HPDE6-E6E7 (cell line): ENCODE results near the gene MIER2.

ENCODE experiments used
- DNase-seq: peaks from one replicate; pipeline ENCODE4 v3.0.0; 2011; ENCODE audit warnings: missing footprints; ENCODE audit errors: extremely low spot score

Gene MIER2

DNA sequence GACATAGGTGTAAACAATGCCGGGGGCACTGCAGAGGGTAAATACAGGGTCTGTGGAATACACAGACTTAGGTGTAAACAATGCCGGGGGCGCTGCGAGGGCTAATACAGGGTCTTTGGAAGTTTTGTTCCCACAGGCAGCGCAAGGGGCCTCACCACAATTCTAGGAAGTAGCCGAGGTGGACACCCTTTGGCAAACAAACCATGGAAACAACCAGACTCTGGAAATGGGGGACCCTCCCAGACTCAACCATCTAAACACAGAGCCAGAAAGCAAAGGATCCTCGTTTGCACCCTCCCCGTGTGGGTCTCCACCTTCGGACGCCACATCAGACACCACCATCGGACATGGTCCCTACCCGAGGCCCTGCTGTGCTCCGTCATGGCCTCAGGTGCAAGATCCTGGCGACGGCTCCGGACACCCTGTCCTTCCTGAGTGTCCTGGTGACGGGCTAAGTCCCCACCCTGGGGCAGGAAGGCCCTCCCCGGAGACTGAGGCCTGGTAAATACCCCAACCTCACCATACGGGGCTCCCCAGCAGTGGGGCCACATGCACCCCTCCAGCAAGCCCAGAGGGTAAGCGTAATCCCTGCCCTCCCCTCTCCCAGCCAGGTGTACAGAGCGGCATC is 36.7 kb downstream of the MIER2 start:
- DNase-seq = no peak

DNA sequence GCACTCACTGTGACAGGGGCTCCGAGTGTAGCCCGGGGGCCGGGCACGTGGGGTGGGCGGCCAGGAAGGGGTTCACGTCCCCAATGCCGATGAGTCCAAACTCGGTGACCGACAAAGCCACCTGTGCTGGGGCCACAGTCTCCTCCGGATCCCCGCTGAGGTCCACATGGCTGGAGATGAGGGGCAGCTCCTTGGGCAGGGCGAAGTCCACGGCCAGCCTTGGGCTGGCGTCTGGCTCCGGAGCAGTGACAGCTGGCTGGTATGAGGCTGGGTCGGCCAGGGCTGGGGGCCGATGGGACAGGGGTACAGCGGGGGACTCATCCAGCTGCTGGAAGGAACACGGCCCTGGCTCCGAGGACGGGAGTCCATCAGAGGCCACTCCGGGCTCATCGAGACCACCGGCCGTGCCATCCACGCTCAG is 37.5 kb downstream of the MIER2 start:
- DNase-seq = no peak

- no peak for DNase-seq
These were observed 38.3 kb downstream of the MIER2 start for GRCh38 chr19:306151-306900.

GRCh38 chr19:305240-306150 is 39.1 kb downstream of the MIER2 start:
- no peak for DNase-seq

DNA sequence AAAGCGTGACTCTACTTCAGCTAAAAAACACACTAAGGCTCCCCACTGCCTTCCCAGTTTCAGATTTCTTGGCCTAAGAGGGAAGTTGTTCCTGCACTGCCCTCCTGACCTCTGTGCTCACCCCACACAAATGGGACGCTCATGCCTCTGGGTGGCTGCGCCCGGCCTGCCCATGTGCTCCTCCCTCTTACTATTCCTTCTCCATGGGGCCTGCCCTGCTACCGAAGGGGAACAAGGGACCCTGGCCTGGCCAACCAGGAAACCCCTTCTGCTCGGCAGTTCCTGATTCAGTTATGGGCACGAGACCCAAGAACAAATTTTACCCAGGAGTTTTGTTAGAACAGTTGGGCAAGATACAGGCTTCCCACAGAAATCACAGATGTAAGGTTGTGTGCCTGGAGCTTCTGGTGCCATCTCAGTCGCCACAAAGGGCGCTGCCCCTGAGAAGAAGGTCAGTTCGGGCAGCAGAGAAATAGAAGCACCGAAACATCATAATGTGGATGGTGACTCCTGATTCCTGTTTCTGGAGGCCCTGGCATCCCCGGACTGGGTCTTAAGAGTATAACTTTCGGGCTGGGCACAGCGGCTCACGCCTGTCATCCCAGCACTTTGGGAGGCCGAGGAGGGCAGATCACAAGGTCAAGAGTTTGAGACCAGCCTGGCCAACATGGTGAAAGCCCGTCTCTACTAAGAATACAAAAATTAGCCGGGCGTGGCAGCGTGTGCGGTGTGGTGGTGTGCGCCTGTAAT is 47.9 kb downstream of the MIER2 start:
- no peak for DNase-seq

- no peak for DNase-seq
These were observed 48.8 kb downstream of the MIER2 start for GRCh38 chr19:295687-296370.

DNA sequence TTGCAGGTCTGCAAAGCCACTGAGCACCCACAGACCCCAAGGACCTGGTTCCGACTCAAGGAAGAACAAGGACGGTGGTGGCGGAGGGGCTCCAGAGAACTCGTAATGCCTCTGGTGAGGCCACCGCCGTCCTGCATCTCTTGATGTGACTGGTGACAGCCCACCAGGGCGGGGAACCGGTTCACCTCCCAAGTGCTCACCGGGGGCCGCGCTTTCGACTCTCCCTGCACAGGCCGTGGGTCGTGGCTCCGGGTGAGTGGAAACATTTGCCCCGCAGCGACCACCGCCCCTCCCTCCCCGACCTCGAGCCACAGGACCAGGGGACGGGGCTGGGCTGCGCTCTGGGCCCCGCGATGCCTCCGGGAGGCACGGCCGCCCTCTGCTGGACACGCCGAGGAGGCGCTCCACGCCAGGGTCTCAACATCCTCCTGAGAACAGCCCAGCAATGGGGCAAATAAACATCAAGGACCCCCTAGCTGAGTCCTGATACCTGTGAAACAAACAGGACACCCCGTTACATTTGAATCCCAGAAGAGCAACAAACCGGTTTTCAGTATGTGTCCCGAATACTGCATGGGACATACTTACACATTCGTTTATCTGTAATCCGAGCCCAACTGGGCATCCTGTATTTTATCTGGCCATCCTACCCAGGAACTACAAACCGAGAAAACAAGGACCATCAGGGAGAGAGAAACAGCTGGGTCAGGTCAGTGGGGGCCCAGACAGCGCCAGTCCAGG is 49.5 kb downstream of the MIER2 start:
- DNase-seq = peak; percentile 58

- DNase-seq = no peak
These were observed 50.2 kb downstream of the MIER2 start for GRCh38 chr19:294341-294945.

- no peak for DNase-seq
These were observed 51.0 kb downstream of the MIER2 start for GRCh38 chr19:293436-294110.

DNA sequence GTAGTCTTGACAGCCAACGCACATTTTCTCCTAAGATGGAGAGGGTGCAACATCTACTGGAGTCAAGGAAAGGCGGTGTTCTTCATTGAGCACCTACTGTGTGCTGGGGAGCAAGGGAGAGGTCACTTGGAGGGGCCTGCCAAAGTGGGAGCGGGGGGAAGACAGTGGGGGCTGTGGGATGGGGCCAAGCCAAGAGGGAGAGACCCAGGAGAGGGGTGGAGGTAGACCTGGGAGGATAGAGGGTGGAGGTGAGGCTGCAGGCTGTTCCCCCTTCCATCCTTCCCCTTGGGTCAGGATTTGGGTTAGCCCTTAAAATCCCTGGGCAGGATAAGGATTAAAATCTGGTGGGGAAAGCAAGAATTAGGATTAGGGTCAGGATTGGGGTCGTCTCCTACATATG is 51.6 kb downstream of the MIER2 start:
- DNase-seq = no peak

DNA sequence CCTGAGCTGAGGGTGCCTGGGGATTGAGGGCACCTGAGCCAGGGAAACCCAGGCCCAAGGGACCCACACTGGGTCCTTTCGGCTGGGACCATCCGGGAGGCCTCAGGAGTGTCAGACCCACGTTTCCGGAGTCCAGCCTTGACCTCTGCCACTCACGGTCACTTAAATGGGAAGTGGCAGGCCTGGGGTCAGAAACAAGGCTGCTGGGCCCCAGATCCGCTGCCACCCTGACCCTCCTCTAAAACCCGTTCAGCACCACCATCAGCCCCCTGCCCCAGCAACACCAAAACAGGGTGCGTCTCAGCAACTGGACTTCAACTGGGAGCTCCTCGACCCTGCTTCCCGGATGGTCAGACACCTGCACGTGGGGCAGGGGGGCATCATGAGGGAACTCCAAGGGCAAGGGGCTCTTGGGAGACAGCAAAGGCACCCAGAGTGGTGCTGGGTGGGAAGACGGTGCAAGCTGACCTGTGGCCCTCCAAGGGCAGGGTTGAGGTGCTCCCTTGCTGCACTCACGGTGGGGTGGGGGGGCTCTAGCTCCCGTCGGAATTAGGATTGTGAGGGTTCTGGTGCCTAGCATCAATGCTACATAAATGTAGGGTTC is 52.2 kb downstream of the MIER2 start:
- no peak for DNase-seq

DNA sequence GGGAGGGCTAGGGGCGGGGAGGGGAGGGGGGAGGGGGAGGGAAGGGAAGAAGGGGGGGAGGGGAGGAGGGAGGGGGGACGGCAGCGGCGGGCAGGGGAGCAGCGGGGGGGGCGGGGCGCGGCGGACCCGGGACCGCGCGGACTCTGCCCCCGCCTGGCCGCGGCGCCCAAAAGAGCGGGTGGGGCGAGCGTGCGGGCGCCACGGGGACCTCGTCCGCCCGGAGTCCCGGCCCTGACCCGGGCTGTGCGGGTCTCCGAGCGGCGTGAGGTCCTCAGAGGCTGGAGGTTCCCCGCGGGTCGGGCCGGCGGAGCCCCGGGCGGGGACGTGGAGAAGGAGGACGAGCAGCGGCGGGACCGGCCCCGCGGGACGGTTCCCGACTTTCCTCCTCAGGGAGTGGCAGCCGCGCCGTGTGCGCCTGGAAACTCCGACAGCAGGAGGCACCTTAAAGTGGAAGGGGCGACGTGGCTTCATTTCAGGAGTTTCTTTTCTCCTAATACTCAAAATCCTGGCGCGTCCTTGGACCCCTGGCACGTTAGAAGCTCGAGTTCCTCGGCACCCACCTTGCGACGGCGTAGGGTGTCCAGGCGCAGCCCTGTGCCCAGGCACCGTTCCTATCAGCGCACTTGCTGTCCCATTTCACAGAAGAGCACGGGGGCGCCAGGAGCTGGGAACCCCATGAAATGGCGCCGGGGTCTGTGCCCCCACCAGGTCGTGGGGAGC is 52.9 kb downstream of the MIER2 start:
- no peak for DNase-seq

- no peak for DNase-seq
These were observed 53.5 kb downstream of the MIER2 start, which contains the start of gene PLPP2 for GRCh38 chr19:291006-291521. TSS of gene PLPP2 (minus strand) at chr19:291403. CDS start at chr19:291336, 67 bp downstream.

- DNase-seq = peak; percentile 88
These were observed 54.1 kb downstream of the MIER2 start for GRCh38 chr19:290372-291005.

DNA sequence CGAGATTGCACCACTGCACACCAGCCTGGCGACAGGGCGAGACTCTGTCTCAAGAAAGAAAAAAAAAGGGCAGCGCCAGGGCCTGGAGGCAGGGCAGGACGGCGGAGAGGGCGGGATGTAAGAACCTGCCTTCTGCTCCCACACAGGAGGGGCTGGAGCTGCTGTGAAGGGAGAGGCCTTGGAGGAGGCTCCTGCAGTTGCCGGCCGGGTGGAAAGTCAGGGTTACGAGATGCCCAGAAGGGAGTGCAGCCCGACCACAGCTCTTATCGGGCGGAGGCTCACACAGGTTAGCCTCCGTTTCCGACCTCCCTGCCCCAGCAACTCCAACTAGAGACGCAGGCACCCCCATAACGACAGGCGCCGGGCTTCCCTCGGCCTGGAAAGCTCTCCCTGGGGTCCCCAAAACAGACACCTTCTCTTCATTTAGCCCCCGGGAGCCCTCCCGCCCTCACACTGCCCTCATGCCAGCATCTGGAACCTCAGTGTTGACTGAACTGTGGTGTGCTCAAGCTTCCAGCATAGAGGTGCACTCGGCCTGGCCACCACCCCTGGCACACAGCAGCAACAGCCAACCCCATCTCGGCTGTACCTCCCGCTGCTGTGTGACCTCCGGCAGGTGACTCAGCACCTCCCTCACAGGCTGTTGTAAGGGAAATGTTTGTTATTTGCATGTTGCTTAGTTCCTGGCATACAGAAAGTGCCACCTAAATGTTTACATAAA is 54.8 kb downstream of the MIER2 start:
- peak; percentile 95 for DNase-seq

DNA sequence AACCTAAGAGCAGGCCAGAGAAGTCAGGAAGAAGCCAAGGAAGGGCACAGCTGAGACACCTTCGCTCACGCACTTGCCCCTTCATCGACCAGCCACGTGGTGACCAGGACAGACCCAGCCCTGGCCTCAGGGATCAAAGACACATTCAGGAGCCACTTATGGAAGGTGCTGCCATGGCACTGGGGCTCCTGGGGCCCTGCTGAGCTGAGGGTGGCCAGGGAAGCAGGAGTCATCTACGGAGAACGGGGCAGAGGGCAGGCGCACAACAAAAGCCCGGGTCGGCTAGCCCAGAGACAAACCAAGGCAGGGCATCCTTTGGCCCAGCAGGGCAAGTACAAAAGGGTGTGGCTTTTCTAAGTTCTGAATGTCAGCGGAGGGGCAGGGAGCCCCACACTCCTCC is 55.7 kb downstream of the MIER2 start:
- no peak for DNase-seq

DNA sequence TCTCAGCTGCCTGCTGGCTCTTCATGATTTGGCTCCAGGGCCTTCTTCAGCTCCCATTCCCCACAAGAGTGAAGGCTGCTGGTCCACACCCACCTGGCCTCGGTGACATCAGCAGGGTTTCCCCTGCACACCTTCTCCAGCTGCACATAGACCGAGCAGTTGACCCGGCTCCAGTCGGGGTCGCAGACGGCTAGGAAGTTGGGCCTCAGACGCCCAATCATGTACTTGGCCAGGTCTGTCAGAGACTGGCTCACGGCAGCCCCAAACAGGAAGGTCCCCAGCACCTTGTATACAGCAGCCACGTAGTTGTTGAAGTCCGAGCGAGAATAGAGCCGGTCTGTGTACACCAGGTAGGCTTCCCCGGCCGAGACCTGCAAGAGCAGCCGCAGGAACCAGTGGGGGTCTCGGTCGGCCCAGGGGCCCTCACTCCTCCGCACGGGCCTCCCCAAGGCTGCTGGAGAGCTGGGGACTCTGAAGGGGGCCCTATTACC is 57.2 kb downstream of the MIER2 start:
- DNase-seq = no peak
